ENCODE measurements around the gene BMAL1. TPM values are rescaled to one million over a fixed set of nuclear protein-coding genes. Genes with fewer than 3 reads are reported as not detected.

Gene BMAL1
- total RNA-seq, 2 donors from 2014 or later = 3.7 to 7.2 TPM

DNA sequence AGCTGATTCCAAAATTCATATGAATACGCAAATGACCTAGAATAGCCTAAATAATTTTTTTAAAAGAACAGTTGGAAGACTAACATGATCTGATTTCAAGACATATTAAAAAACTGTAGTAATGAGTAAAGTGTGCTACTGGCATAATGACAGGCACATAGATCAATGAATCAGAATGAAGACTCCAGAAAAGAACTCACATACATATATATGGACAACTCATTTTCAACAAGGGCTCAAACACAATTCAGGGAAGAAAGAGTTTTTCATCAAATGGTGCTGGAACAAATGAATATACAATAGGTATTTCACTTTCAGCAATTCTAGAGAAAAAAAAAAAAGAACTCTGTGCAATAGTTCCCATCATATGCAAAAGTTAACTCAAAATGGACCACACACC, 151.7 kb downstream of the BMAL1 start:
- Histone ChIP-seq H3K9me3 (ENCODE audit: control insufficient read depth, low read length) (peaks cover 64% of the 10 kb centered on the region), H3K27ac (ENCODE audit: low read depth, low read length) (no peak overlapping the region), H3K9ac (ENCODE audit: extremely low read depth, low read length, poor library complexity, severe bottlenecking) (no peak overlapping the region), H3K4me1 (ENCODE audit: control insufficient read depth, insufficient read depth, low read length) (no peaks in the 10 kb centered on the region), H3K36me3 (ENCODE audit: control insufficient read depth, insufficient read depth, low read length) (peaks cover 25% of the 10 kb centered on the region), H3K27me3 (ENCODE audit: control insufficient read depth, insufficient read depth, low read length, poor library complexity, severe bottlenecking) (no peaks in the 10 kb centered on the region), H3K4me3 (ENCODE audit: low read length) (no peak overlapping the region)
- DNase-seq = no peak
- Mint-ChIP-seq H3K36me3 (ENCODE audit: low read depth) (peaks cover 50% of the 10 kb centered on the region), H3K4me3 (no peak overlapping the region), H3K27me3 (ENCODE audit: insufficient read depth) (no peaks in the 10 kb centered on the region), H3K27ac (no peak overlapping the region), H3K4me1 (peaks cover 11% of the 10 kb centered on the region), H3K9me3 (peaks cover 48% of the 10 kb centered on the region)
- TF ChIP-seq, protein P1, sequence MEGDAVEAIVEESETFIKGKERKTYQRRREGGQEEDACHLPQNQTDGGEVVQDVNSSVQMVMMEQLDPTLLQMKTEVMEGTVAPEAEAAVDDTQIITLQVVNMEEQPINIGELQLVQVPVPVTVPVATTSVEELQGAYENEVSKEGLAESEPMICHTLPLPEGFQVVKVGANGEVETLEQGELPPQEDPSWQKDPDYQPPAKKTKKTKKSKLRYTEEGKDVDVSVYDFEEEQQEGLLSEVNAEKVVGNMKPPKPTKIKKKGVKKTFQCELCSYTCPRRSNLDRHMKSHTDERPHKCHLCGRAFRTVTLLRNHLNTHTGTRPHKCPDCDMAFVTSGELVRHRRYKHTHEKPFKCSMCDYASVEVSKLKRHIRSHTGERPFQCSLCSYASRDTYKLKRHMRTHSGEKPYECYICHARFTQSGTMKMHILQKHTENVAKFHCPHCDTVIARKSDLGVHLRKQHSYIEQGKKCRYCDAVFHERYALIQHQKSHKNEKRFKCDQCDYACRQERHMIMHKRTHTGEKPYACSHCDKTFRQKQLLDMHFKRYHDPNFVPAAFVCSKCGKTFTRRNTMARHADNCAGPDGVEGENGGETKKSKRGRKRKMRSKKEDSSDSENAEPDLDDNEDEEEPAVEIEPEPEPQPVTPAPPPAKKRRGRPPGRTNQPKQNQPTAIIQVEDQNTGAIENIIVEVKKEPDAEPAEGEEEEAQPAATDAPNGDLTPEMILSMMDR (conservative IDR thresholded peaks at IDR 0.05) = no peak
- 100% methylated on average over 1 of the region's 1 CpG; no CpG with 5 or more reads in 1 of the 2 experiments for WGBS, 2 experiments (ENCODE audit: insufficient coverage in 1 of 2, insufficient read length in 1 of 2)

DNA sequence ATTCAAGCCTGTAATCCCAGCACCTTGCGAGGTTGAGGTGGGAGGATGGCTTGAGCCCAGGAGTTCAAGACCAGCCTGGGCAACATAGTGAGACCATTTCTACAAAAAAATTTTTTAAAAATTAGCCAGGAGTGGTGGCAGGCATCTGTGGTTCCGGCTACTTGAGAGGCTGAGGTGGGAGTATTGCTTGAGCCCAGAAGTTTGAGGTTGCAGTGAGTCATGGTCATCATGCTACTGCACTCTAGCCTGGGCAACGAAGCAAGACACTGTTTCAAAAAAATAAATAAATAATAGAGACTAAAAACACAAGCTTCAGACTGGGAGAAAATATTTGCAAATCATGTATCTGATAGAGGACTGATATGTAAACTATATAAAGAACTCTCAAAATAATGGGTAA, 152.2 kb downstream of the BMAL1 start:
- H3K27me3 ChIP-seq (ENCODE audit: control insufficient read depth, insufficient read depth, low read length, poor library complexity, severe bottlenecking) = no peaks in the 10 kb centered on the region
- peaks cover 25% of the 10 kb centered on the region for H3K36me3 ChIP-seq (ENCODE audit: control insufficient read depth, insufficient read depth, low read length)
- no peak overlapping the region for H3K4me3 ChIP-seq (ENCODE audit: low read length)
- no peak overlapping the region for H3K27ac ChIP-seq (ENCODE audit: low read depth, low read length)
- TF ChIP-seq, protein P1 (conservative IDR thresholded peaks at IDR 0.05) = no peak
- no peaks in the 10 kb centered on the region for H3K4me1 ChIP-seq (ENCODE audit: control insufficient read depth, insufficient read depth, low read length)
- no peak overlapping the region for H3K9ac ChIP-seq (ENCODE audit: extremely low read depth, low read length, poor library complexity, severe bottlenecking)
- H3K9me3 ChIP-seq (ENCODE audit: control insufficient read depth, low read length) = peaks cover 64% of the 10 kb centered on the region
- no peak for DNase-seq
- H3K27me3 Mint-ChIP-seq (ENCODE audit: insufficient read depth) = no peaks in the 10 kb centered on the region
- peaks cover 48% of the 10 kb centered on the region for H3K9me3 Mint-ChIP-seq
- no peak overlapping the region for H3K27ac Mint-ChIP-seq
- peaks cover 50% of the 10 kb centered on the region for H3K36me3 Mint-ChIP-seq (ENCODE audit: low read depth)
- H3K4me1 Mint-ChIP-seq = peaks cover 14% of the 10 kb centered on the region
- H3K4me3 Mint-ChIP-seq = no peak overlapping the region
- 92 to 100% methylated on average over 2 of the region's 3 CpGs for WGBS, 2 experiments (ENCODE audit: insufficient coverage in 1 of 2, insufficient read length in 1 of 2)

DNA sequence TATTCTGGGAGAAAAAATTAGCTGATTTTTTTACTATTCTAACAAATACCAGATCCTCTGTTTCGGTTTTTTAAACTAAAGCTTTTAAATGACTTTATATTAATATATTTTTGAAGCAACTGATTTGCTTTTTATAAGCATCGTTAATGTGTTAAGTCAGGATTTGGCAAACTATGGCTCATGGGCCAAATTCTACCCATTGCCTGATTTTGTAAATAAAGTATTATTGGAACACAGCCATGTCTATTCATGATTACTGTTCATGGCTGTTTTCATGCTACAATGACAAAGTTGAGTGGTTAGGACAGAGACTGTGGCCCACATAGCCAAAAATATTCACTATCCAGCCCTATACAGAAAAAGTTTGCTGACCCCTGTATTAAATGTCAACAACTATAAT, 155.8 kb downstream of the BMAL1 start:
- Mint-ChIP-seq H3K4me1 (peaks cover 20% of the 10 kb centered on the region), H3K36me3 (ENCODE audit: low read depth) (peaks cover 28% of the 10 kb centered on the region), H3K9me3 (peaks cover 22% of the 10 kb centered on the region), H3K27me3 (ENCODE audit: insufficient read depth) (no peaks in the 10 kb centered on the region), H3K4me3 (no peak overlapping the region), H3K27ac (no peak overlapping the region)
- Histone ChIP-seq H3K36me3 (ENCODE audit: control insufficient read depth, insufficient read depth, low read length) (peaks cover 25% of the 10 kb centered on the region), H3K9ac (ENCODE audit: extremely low read depth, low read length, poor library complexity, severe bottlenecking) (no peak overlapping the region), H3K27me3 (ENCODE audit: control insufficient read depth, insufficient read depth, low read length, poor library complexity, severe bottlenecking) (no peaks in the 10 kb centered on the region), H3K4me3 (ENCODE audit: low read length) (no peak overlapping the region), H3K4me1 (ENCODE audit: control insufficient read depth, insufficient read depth, low read length) (peaks cover 3% of the 10 kb centered on the region), H3K27ac (ENCODE audit: low read depth, low read length) (no peak overlapping the region), H3K9me3 (ENCODE audit: control insufficient read depth, low read length) (peaks cover 31% of the 10 kb centered on the region)
- DNase-seq = no peak
- TF ChIP-seq, protein P1 (conservative IDR thresholded peaks at IDR 0.05) = no peak
- 100% methylated on average over 1 of the region's 2 CpGs; no CpG with 5 or more reads in 1 of the 2 experiments for WGBS, 2 experiments (ENCODE audit: insufficient coverage in 1 of 2, insufficient read length in 1 of 2)

Data from endodermal cell (in vitro differentiated cells).